Measurements from ENCODE around the gene SYDE1.
"Not testable (repeated sequence)": the region's sequence is repeated elsewhere in the genome, so short reads cannot be mapped to it uniquely, and the experiment has no call there.

Gene SYDE1, protein sequence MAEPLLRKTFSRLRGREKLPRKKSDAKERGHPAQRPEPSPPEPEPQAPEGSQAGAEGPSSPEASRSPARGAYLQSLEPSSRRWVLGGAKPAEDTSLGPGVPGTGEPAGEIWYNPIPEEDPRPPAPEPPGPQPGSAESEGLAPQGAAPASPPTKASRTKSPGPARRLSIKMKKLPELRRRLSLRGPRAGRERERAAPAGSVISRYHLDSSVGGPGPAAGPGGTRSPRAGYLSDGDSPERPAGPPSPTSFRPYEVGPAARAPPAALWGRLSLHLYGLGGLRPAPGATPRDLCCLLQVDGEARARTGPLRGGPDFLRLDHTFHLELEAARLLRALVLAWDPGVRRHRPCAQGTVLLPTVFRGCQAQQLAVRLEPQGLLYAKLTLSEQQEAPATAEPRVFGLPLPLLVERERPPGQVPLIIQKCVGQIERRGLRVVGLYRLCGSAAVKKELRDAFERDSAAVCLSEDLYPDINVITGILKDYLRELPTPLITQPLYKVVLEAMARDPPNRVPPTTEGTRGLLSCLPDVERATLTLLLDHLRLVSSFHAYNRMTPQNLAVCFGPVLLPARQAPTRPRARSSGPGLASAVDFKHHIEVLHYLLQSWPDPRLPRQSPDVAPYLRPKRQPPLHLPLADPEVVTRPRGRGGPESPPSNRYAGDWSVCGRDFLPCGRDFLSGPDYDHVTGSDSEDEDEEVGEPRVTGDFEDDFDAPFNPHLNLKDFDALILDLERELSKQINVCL

GRCh38 chr19:15107061-15108010 lies at the start of gene SYDE1:
SYDE1 (plus strand) TSS chr19:15107401; CDS start chr19:15107434, 33 bp downstream.
- DNase-seq (ENCODE audit: low read depth in 1 of 2, low spot score in 1 of 2): no peak

DNA sequence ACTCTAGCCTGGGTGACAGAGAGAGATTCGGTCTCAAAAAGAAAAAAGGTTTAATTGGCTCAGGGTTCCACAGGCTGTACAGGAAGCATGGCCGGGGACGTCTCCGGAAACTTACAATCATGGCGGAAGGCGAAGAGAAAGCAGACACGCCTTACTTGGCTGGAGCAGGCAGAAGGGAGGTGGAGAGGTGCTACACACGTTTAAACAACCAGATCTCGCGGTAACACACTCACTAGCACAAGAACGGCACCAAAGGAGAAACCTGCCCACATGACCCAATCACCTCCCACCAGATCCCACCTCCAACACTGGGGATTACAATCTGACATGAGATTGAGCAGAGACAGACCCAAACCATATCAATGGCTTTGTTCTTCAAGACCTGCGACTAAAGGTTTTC lies 45.2 kb upstream of the SYDE1 start:
- DNase-seq (ENCODE audit: low read depth in 1 of 2, low spot score in 1 of 2): no peak

DNA sequence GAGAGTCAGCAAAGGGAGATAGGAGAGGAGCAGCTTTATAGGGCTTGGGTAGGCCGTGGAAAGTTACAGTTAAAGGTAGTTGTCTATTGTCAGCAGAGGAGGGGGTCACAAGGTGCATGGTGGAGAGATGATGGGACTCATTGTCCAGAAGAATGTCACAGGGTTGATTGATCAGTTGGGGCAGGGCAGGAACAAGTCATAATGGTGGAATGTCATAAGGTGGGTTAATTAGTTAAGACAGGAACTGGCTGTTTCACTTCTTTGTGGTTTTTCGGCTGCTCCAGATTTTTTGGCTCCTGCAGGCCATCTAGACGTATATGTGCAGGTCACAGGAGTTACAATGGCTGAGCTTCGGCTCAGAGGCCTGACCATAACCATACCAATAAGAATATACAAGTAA lies 36.8 kb upstream of the SYDE1 start:
- not testable (repeated sequence) for DNase-seq (ENCODE audit: low read depth in 1 of 2, low spot score in 1 of 2)

DNA sequence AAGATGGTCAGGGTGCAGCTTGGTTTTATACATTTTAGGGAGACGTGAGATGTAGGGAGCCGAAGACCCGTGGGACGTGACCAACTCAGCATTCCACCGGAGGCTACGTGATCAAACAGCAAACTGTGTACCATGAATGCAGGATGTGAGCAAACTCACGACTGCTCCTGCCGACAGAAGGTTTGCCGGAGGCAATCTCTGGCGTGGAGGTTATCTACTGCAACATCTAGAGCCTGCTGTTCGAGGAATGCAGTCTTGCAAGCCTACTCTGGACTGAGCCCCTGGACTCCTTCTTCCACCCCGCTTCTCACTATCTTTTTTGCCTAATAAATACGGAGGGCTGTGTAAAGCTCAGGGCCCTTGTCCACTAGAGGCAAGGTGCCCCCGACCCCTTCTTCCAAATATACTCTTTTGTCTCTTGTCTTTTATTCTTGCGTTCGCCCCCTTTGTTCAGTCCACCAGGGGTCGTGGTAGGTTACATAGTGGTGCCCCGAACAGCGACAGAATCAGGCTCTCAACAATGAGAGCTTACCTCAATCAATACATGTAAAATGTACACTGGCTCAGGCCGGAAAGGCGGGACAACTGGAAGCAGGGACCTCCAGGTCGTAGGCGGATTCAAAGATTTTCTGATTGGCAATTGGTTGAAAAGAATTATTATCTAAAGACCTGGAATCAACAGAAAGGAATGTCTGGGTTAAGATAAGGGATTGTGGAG lies 34.1 kb upstream of the SYDE1 start:
- no peak for DNase-seq (ENCODE audit: low read depth in 1 of 2, low spot score in 1 of 2)

DNA sequence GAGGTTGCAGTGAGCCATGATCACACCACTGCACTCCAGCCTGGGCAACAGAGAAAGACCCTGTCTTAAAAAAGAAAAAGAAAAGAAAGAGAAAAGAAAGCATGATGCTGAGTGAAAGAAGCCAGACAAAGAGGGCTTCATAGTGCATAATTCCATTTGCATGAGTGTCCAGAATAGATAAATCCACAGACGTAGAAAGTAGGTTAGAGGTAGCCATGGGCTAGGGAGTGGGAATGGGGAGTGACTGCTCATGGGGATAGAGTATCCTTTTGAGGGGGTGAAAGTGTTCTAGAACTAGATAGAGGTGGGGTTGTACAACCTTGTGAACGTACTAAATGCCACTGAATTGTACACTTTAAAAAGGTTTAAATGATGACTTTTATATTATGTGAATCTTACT lies 32.8 kb upstream of the SYDE1 start:
- DNase-seq (ENCODE audit: low read depth in 1 of 2, low spot score in 1 of 2): no peak

GRCh38 chr19:15075806-15076205 lies 31.4 kb upstream of the SYDE1 start:
- no peak for DNase-seq (ENCODE audit: low read depth in 1 of 2, low spot score in 1 of 2)

- DNase-seq (ENCODE audit: low read depth in 1 of 2, low spot score in 1 of 2): not testable (repeated sequence)
Measured at GRCh38 chr19:15080002-15080401, 27.2 kb upstream of the SYDE1 start.

DNA sequence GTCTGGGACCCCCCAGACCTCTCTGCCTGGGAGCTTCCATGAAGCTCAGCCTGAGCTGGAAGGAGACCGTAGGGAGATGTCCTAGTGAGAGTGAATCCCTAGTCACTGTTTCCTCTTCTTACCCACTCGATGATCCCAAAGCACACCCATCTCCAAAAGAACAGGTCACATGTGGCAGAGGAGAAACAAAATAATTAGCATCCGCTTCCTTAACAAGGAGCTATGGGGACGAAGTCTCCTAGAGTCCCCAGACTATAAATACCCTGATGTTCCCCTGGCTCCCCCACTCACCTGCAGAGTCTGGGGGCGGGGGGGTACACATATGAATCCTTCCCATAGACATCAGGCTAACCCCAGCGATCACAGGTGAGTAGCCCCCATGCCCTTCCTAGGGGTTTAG lies 25.3 kb upstream of the SYDE1 start, which contains the start of gene OR1I1:
Gene OR1I1 (plus strand): TSS at position 301 of the 400 bp plus-strand sequence. CDS start 4,855 bp downstream, outside the sequence.
- no peak for DNase-seq (ENCODE audit: low read depth in 1 of 2, low spot score in 1 of 2)

DNA sequence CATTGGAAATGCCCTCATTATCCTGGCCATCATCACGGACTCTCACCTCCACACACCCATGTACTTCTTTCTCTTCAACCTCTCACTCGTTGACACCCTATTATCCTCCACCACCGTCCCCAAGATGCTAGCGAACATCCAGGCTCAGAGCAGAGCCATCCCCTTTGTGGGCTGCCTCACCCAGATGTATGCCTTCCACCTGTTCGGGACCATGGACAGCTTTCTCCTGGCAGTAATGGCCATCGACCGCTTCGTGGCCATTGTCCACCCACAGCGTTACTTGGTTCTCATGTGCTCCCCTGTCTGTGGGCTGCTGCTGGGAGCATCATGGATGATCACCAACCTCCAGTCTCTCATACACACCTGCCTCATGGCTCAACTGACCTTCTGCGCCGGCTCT lies 20.0 kb upstream of the SYDE1 start:
- no peak for DNase-seq (ENCODE audit: low read depth in 1 of 2, low spot score in 1 of 2)

DNA sequence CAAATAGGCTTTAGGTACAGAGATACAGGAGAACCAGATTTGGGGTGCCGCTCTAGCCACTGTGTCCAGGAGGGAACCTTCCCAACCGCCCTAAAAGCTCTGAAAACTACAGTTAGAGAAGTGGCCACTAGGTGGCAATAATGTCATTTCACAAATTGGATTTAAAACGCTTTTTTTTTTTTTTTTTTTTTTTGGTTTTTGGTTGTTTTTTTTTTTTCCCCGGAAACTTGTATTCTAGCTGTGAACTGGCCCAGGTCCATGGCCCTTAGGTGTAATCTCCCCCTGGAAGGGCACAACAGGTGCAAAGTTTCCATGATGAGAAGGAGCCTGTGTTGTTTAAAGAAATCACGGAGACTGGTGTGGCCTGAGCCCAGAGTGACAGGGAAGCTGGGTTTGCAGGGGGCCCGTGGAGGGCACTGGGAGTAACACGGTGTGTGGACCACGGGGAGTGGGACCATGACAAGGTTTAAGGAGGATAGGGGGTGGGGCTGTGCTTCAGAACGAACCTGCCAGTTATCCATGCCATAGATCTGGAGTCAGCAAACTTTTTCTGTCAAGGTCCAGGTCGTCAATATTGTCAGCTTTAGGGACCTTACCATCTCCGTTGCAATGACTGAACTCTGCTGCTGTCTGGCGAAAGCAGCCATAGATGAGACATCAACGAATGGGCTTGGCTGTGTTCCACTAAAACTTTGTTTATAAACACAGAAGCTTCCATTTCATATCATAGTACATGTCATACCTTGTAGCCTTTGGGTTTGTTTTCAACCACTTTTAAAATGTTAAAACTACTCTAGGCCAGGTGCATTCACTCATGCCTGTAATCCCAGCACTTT lies 15.1 kb upstream of the SYDE1 start:
- no peak for DNase-seq (ENCODE audit: low read depth in 1 of 2, low spot score in 1 of 2)

GRCh38 chr19:15093001-15093400 lies 14.2 kb upstream of the SYDE1 start:
- no peak for DNase-seq (ENCODE audit: low read depth in 1 of 2, low spot score in 1 of 2)

GRCh38 chr19:15096223-15096622 lies 11.0 kb upstream of the SYDE1 start:
- DNase-seq (ENCODE audit: low read depth in 1 of 2, low spot score in 1 of 2): no peak

DNA sequence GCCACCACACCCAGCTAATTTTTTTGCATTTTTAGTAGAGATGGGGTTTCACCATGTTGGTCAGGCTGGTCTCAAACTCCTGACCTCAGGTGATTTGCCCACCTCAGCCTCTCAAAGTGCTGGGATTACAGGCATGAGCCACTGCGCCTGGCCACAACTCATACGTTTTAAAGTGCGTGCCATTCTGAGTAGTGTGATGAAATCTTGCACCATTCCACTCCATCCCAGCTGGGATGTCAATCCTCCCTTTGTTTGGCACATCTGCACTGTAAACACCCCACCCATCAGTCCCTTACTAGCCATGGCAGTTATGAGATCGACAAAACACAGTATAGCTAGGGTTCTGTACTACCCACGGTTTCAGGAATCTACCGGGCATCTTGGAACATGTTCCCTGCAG lies 9.2 kb upstream of the SYDE1 start:
- not testable (repeated sequence) for DNase-seq (ENCODE audit: low read depth in 1 of 2, low spot score in 1 of 2)

DNA sequence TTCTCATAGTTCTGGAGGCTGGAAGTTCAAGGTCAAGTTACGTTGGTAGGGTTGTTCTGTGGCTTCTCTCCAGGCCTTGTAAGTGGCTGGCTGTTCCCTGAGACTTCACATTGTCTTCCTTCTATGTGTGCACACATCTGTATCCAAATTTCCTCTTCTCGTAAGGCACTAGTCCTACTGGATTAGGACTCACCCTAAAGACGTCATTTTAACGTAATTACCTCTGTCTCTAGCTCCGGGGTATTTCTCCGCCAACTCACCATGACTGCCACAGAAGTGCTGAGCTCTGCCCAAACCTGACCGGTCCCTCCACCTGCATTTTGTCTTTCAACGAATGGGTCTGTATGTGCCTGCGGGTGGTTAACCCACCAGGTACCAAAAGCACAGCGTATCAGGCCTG lies 8.7 kb upstream of the SYDE1 start:
- no peak for DNase-seq (ENCODE audit: low read depth in 1 of 2, low spot score in 1 of 2)

- no peak for DNase-seq (ENCODE audit: low read depth in 1 of 2, low spot score in 1 of 2)
Measured at GRCh38 chr19:15099017-15099582, 8.1 kb upstream of the SYDE1 start.

- DNase-seq (ENCODE audit: low read depth in 1 of 2, low spot score in 1 of 2): no peak
Measured at GRCh38 chr19:15101479-15102082, 5.6 kb upstream of the SYDE1 start.

DNA sequence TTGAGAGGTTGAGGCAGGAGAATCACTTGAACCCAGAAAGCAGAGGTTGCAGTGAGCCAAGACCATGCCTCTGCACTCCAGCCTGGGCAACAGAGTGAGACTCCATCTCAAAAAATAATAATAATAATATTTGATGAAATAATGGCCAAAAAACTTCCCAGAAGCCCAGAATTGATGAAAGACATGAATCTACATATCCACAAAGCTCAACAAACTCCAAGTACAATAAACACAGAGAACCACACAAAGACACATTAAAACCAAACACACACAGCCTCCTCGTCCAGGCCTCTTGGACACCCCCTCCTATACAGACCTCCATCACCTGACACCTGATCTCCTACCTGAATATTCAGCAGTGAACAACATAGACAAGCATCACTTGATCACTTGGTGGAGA lies 3.2 kb upstream of the SYDE1 start:
- no peak for DNase-seq (ENCODE audit: low read depth in 1 of 2, low spot score in 1 of 2)

- no peak for DNase-seq (ENCODE audit: low read depth in 1 of 2, low spot score in 1 of 2)
Measured at GRCh38 chr19:15104411-15104810, 2.8 kb upstream of the SYDE1 start.

GRCh38 chr19:15105044-15105443 lies 2.2 kb upstream of the SYDE1 start:
- DNase-seq (ENCODE audit: low read depth in 1 of 2, low spot score in 1 of 2): no peak

All from stimulated activated CD4-positive, alpha-beta T cell treated with anti-CD3 and anti-CD28 coated beads, Interleukin-15, amount 100 ng/mL, for 1 hour (primary cell).